ENCODE results near the gene GALR2. TPM values are rescaled to one million over a fixed set of nuclear protein-coding genes. Genes with fewer than 3 reads are reported as not detected.

GALR2 gene
- polyA plus RNA-seq, 3 donors = 0.21 to 0.25 (median 0.22) TPM

DNA sequence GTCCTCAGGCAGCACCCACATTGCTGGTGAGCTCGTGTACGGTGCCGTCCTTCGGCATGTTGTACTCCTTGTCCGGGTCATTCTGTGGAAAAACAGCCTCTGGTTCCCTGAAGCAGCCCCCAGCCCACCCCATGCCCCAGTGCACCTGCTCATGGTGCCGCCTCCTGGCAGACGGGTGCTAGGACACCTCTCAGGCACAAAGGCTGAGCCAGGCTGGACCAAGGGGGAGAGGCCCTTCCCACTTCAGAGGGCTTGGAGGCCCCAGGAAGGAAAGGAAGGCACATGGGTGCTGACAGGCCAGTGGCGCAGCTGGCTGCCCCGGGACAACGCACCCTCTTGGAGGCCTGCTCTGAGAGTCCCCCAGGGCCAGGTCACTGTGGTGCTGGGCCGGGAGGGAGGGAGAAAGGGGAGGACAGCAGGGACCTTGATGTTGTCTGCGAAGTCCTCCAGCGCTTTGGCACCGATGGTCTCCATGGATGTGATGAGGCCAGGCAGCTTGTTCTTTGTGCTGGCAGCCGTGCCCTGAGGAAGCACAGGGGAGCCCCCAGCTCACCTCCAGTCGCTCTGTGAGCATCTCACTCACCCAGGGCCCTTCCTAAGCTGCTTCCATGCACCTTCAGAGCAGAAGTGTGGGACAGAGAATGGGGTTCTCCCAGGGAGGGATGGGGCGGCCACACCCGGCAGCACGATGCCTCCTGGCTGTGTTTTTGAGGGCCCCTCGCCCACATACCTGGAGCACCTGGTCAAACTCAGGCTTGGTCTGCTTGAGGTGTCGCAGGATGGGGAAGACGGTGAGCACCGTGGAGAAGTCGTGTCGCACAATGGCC is 13.7 kb downstream of the GALR2 start:
- WGBS, 3 donors = 88 to 96% (median 89%) methylated on average over 23 to 25 of the region's 25 CpGs
- H3K27ac ChIP-seq (ENCODE audit: low read depth, low read length) = no peak overlapping the region

DNA sequence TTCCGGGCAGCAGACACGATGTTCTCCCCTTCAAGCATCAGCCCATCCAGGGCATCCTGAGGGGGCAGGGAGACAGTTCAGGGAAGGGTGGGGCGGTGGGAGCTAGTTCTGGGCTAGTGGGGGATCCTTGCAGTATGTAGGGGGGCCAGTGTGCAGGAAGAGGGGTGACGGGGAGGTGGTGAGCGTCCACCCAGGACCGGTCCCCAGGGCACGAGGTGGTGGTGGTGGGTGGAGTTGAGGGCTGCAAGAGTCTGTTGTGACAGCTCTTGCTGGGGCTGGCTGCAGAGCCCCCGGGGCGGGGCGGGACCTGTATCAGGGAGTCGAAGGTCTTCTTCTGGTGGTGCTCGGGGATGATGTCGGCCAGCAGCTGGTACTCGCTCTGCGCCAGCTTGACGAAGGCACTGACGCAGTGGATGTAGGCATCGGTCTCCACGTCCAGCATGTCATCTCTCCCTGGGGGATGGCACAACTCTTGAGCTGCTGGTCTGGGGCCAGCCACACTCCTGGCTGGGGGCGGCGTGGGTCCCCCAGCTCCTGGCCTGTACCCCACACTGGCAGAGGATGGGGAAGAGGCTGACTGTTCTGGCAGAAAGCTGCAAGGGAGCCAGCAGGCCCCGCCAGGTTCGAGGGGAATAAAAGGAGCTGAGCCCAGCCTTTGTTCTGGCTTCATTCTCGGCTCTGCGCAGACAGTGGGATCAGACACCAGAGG is 14.4 kb downstream of the GALR2 start:
- no peak overlapping the region for H3K27ac ChIP-seq (ENCODE audit: low read depth, low read length)
- WGBS, 3 donors = 93 to 97% (median 94%) methylated on average over 22 to 25 of the region's 25 CpGs

DNA sequence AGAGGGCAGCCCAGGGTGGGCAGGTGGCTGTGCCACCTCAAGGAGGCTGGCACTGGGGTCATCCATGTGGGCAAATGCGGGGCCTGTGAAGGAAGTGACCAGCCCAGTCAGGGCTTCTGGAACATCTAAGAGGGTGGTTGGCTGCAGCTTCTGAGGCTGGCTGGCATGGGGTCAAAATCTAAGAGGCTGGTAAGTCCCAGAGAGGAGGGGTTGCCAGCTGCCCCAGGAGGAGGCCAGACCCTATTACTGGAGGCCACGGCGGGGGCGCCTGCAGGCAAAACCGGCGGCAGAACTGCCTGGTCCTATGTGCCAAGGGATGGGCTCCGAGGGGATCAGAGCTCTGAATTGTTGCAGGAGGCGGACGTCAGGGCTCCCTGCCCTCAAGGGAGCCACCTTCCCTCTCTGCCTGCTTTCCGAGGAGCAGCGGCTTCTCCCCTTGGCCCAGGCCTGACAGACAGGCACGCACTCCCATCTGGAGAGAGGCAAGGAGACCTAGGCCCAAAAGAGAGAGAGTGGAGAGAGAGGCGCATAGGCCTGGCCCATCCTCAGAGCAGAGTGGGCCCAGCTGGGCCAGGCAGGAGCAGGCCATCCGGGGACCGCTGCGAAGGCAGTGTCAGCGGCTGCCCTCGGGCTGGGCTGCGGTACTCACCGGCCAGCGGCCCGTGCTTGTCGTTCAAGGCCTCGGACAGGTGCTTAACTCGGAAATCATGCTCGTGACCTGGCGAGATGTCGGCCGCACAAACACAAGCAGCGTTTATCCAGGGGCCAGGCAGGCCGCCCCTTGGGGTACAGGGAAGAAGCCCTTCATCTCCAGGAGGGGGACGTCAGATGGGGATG is 15.3 kb downstream of the GALR2 start:
- H3K27ac ChIP-seq (ENCODE audit: low read depth, low read length) = no peak overlapping the region
- 94 to 96% (median 95%) methylated on average over 30 to 32 of the region's 32 CpGs for WGBS, 3 donors

DNA sequence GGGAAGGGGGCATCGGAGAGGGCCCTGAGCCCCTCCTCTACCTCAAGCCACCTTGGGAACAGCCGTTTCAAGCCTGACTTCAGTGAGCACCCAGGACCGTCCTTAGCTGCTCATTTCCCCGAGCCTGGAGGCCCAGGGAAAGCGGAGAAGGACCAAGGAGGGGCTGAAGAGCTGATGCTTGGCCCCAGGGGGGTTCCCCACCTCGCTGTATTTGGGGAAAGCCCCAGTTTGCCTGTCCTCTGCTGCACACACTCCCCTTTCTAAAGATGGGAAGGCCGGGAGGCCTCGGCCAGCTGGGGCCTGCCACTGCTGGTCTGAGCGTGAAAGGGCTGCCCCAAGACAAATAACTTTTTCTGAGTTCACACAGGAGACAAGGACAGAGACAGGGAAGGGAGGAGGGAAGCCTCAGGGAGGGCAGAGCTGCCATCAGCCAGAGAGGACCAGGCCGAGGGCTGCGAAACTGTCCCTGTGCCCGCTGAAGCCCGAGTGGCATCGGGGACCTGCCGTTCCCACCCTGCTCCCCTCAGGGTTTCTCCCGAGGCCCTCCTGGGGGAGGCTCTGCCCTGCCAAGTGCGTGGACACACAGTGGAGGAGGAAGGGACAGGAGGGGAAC is 16.0 kb downstream of the GALR2 start:
- WGBS, 3 donors = 86 to 93% (median 89%) methylated on average over 17 of the region's 17 CpGs
- H3K27ac ChIP-seq (ENCODE audit: low read depth, low read length) = no peak overlapping the region

DNA sequence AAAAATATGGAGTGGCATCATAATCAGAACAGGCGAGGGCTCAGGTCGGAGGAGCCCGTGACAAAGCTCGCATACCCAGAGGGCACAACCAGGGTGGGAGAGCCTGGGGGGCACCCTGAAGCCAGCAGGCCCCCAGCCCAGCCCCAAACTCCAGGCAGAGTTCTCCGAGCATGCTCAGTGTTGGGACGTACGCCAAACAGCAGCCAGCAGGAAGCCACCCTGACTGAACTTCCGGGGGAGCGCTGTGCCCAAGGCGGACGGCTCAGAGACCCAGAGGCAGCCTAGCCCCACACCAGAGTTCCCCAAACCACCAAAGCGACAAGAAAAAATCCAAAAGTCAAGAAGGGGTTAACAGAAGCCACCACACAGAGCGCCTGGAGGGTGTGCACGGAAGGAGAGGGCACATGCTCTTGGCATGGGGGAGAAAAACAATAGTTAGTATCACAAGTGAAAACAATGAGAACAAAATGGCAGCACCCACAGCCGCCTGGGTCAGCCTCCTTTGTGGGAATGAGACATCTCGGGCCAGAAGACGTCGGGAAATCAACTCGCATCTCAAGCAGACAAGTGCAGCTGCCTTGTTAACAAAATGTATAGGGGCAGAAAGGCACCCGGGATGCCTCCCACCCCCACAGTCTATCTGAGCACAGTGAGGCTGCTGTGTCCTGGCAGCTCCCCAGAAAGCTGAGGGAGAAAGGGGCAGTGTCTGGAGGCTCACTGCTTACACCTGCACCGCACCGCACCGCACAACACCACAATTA is 17.1 kb downstream of the GALR2 start:
- 63 to 77% (median 73%) methylated on average over 23 of the region's 23 CpGs for WGBS, 3 donors
- H3K27ac ChIP-seq (ENCODE audit: low read depth, low read length) = no peak overlapping the region

DNA sequence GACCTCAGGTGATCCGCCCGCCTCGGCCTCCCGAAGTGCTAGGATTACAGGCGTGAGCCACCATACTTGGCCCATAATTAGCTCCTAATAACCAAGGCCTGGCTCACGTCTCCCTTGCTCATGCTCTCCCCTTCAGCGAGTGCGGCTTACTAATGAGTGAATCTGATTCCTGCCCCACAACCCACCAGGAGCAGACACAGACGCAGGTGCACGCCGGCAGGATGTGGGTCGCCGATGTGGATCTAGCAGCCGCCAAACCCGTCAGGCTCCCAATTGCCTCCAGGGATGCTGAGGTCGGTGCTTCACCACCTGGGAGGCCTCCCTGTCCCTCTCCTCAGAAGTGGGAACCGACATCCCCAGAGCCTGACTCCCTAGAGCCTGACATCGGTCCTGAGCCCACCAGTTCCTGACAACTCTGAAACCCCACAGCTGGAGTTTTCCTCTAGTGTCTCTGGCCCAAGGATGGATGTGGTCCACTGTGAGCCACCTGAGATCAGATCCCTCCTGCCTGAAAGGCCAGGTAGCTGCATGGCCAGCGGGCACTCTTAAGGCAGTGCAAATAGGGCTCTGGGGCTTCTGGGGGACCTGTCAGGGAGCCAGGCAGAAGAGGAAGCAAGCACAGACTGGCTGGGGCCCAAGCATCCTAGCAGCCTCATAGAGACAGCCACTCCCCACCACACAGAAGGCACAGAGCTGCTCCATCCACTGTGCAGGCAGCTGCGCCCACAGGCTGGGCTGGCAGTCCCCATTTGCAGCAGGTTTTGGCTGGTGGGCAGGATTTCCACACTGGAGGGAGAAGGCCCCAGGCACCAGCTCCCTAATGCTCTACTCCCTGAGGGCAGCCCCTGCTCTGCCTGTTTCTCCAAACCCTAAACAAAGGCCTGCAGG is 18.2 kb downstream of the GALR2 start:
- H3K27ac ChIP-seq (ENCODE audit: low read depth, low read length) = no peak overlapping the region
- whole genome bisulfite sequencing, 3 donors = 93 to 95% (median 94%) methylated on average over 20 of the region's 20 CpGs

DNA sequence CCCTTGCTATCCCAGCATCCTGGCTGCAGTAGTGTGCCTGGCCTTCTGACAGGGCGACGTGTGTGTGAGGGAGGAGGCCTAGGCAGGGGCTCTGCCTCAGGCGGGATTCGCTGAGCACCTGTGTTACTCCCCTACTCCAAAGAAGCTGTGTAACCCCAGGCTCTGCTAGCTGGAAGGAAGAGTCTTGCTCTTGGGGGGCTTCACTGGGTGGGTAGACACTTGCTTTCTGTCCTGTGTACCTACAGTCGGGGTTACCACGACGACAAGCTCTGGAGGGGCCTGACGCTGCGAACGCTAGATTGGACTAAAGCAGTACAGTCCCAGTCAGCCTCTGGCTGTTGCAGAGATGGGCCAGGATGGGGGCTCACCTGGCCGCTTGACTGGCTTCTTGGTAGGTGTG is 19.5 kb downstream of the GALR2 start:
- H3K27ac ChIP-seq (ENCODE audit: low read depth, low read length) = no peak overlapping the region
- 87 to 95% (median 89%) methylated on average over 11 of the region's 11 CpGs for whole genome bisulfite sequencing, 3 donors

DNA sequence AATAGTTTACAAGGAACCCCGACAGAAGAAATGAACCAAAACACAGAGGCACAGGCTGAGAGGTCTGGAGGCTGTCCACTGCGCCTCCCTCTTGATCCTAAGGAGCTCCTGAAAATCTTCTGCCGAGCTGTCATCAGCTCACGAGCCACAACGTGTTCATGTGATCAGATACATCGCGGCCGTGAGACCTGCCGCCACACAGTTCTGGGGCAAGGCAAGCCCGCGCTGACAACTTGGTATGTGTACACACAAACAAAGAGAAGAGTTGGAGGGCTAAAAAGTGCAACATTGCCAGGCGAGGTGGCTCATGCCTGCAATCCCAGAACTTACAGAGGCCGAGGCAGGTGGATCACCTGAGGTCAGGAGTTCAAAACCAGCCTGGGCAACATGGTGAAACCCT is 21.4 kb downstream of the GALR2 start:
- no peak overlapping the region for H3K27ac ChIP-seq (ENCODE audit: low read depth, low read length)
- WGBS, 3 donors = 86 to 95% (median 92%) methylated on average over 13 of the region's 13 CpGs

DNA sequence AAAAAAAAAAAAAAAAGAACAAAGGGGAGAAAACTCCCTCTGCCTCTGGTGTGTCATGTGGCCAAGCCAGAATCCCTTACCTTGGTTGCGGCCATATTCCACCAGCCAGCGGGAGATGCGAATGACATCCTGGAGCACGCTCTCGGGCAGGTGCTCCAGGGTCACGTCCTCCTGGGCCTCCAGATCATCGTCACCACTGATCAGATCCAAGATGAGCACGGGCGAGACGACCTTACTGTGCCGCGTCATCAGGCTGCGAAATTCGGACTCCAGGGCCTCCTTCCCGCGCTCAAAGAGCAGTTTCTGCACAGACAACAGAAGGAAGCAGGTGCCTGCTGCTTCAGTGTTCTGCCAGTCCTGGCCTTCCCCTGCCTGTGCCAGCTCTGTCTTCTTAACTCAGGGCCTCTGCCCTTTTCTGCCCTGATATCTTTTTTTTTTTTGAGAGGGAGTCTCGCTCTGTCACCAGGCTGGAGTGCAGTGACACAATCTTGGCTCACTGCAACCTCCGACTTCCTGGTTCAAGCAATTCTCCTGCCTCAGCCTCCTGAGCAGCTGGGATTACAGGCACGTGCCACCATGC is 23.2 kb downstream of the GALR2 start:
- H3K27ac ChIP-seq (ENCODE audit: low read depth, low read length) = no peak overlapping the region
- 90 to 95% (median 91%) methylated on average over 19 of the region's 19 CpGs for WGBS, 3 donors

DNA sequence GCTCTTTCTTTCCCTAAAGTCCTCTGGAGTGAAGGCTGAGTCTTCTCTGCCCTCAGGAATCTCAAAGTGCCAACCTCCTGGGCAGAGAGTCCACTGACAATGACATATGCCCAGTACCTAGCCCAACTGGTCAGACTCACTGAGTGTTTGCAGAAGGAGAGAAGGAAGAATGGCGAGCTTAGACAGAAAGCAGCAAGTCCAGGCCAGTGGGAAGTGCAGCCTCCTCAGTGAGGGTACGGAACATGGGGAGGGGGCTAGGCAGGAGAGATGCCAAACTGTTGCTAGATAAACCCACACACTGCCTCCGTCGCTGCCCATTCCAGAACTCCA is 28.3 kb downstream of the GALR2 start:
- H3K27ac ChIP-seq (ENCODE audit: low read depth, low read length) = no peak overlapping the region
- 1 to 4% (median 2%) methylated on average over 4 of the region's 4 CpGs for WGBS, 3 donors

DNA sequence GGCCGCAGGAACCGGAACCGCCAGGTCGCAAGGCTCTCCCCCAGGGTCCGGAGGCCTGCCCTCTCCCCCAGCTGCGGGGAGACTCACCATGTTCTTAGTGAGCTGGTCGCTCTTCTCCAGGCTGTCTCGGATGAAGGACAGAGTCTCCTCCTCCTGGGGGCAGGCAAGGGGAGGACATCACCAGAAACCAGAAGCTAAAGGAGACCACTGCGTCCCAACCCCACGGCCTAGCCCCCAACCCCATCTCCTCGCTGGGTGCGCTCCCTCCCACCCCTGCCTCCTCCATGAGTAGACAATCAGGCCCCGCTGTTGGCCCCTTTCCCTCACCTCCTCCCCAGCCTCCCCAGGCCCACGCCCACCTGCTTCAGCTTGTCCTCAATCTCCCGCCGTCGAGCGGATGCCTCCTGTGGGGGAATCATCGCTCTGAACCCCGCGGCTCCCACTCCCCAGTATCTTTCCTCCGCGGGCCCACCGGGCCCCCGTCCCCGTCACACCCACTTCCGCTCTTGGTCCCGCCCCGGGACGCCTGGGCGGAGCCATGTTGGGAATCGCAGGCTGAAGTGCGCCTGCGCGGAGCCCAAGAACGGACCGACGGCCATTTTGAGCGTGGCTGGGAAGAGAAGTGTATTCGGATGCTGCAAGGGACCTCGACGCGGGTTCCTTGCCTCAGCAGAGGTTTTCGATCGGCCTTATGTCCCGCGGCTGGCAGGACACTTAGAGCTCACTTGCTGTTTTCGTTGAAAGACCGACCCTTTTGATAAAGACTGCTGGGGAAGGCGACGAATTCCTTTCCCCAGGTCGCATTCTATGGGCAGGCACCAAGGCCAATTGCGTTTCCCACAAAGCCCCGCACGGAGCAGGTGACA is 28.9 kb downstream of the GALR2 start, which contains the start of gene EXOC7:
Gene EXOC7, minus strand, starts transcription at position 514 of the 866 bp plus-strand sequence. Its CDS starts 95 bp downstream, at position 419.
- H3K27ac ChIP-seq (ENCODE audit: low read depth, low read length) = no peak within 1 kb of the TSS
- 3 to 4% (median 4%) methylated on average over 55 of the region's 55 CpGs for WGBS, 3 donors

DNA sequence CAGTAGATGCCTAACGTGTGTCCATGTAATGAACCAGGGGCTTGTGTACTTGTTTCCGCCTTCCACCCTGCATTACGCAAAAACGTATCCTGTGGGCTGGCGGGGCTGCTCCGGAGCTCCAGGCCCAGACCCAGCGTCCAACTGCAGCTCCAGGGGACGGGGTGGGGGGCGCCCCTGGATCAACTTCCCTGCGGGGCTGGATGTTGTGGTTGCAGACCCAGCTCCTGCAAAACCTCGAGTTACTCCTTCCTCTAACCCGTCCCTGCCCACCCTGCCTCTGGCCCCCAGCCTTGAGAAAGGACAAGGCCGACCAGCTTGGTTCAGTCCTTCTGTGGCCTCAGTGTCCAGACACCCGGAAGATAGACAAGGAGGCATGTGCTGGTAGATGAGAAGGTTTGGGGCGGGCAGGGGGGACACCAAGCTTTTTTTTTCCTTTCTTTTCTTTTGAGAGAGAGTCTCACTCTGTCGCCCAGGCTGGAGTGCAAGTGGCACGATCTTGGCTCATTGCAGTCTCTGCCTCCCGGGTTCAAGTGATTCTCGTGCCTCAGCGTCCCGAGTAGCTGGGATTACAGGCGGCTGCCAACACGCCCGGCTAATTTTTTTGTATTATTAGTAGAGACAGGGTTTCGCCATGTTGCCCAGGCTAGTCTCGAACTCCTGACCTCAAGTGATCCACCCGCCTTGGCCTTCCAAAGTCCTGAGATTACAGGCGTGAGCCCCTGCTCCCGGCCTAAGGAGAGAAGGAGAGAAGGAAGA is 29.7 kb downstream of the GALR2 start:
- H3K27ac ChIP-seq (ENCODE audit: low read depth, low read length) = no peak overlapping the region
- 70 to 86% (median 79%) methylated on average over 29 of the region's 29 CpGs for WGBS, 3 donors

DNA sequence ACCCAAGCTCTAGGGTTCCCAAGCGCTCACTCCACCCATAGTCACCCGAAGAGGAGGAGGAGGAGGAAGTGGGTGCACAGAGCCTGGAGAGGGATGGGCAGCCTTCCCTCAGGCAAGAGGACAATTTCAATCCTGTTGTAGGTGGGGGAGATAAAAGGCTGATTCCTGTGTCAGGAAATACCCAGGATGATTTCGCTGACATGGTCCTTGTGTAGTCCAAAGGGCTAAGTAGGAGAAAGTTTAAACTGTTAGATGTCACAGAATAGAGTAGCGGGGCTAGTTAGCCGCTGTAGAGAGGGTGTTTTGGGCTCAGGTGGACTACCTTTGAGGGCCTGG is 30.3 kb downstream of the GALR2 start:
- WGBS, 3 donors = 67 to 75% (median 75%) methylated on average over 5 of the region's 5 CpGs
- H3K27ac ChIP-seq (ENCODE audit: low read depth, low read length) = no peak overlapping the region

DNA sequence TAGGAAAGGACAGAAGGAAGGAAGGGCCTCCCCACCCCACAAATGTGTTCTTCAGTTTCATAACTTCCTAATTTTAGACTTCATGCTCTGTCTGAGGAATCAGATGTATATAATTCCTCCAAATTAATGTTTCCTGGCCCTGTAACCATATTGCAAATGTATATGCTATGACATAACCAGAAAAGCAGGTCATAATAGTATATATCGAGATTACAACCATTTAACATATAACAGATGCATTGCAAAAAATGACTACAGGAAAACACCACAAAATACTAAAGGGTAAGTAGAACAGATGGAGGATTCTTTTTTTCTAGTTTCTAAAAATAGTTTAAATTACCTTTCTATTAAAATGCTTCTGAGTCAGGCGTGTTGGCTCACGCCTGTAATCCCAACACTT is 32.1 kb downstream of the GALR2 start:
- H3K27ac ChIP-seq (ENCODE audit: low read depth, low read length) = no peak overlapping the region
- WGBS, 3 donors = 66 to 79% (median 74%) methylated on average over 3 of the region's 3 CpGs

DNA sequence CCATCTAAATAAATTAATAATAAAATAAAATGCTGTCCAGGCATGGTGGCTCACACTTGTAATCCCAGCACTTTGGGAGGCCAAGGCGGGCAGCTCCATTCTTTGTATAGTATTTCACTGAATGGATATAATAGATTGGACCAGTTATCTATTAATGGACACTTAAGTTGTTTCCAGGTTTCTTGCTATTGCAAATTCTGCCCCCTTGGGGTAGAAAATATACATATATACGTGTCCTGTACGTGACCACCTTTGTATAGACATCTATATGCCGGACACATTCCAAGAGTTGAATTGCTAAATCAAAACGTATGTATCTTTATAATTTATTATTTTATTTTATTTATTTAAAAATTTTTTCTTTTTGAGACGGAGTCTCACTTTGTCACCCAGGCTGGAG is 32.9 kb downstream of the GALR2 start:
- no peak overlapping the region for H3K27ac ChIP-seq (ENCODE audit: low read depth, low read length)
- 80 to 85% (median 85%) methylated on average over 6 of the region's 6 CpGs for WGBS, 3 donors
